ENCODE data around the gene FOXP4.

Gene FOXP4, protein sequence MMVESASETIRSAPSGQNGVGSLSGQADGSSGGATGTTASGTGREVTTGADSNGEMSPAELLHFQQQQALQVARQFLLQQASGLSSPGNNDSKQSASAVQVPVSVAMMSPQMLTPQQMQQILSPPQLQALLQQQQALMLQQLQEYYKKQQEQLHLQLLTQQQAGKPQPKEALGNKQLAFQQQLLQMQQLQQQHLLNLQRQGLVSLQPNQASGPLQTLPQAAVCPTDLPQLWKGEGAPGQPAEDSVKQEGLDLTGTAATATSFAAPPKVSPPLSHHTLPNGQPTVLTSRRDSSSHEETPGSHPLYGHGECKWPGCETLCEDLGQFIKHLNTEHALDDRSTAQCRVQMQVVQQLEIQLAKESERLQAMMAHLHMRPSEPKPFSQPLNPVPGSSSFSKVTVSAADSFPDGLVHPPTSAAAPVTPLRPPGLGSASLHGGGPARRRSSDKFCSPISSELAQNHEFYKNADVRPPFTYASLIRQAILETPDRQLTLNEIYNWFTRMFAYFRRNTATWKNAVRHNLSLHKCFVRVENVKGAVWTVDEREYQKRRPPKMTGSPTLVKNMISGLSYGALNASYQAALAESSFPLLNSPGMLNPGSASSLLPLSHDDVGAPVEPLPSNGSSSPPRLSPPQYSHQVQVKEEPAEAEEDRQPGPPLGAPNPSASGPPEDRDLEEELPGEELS

DNA sequence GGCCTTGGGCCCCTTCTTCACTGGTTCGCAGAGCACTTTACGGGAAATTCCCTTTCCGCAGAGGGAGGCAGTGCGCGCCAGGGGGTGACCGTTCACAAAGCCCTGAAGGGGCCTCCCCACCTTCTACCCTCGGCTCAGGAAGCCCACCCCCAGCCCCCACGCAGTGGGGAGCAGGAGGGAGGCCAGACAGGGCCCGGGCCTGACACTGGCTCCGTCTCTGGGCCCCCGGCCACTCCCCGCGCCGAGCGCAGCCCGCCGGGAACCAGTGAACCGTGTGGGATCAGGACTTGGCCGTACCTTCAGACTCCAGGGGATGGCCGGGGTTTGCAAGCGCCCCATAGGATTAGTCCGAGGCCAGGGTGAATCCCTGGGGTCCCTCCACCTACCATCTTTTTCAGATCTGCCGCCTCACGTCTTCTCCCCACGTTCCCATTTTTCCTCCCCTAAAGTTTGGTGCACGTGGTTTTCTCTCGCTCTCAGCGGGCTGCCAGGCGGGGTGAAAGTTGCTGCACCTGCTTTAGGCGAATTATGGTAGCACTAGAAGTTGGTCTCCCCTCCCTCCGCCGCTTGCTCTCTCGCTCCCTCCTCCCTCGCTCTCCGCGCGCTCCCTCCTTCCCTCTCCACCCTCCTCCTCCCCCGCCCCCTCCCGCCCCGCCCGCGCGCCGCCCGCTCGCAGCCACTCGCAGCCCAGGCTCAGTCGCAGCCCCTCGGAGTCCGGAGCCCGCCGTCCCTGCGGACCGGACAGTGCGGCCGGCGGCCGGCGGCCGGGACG is at the start of gene FOXP4:
Gene FOXP4 (plus strand): TSS at position 679 of the 772 bp plus-strand sequence. CDS start 19,380 bp downstream, outside the sequence.
- peak; percentile 87 for DNase-seq

DNA sequence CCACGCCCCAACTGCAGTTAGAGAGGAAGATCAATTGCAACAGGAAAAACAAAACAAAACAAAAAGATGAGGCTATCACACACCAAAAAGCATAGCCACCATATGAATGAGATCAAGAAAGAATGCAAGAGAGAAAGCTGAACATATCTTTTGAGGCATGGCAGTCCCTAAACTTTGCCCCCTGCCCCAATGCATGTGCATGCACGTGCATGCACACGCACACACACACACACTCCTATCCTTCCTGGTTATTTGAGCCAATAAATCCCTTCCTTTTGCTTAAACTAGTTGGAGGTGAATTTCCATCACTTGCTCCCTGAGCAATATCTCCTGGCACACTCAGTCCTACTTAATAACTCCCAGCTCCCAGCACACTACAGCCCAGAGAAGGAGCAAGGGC is 48.6 kb upstream of the FOXP4 start:
- no peak for DNase-seq

DNA sequence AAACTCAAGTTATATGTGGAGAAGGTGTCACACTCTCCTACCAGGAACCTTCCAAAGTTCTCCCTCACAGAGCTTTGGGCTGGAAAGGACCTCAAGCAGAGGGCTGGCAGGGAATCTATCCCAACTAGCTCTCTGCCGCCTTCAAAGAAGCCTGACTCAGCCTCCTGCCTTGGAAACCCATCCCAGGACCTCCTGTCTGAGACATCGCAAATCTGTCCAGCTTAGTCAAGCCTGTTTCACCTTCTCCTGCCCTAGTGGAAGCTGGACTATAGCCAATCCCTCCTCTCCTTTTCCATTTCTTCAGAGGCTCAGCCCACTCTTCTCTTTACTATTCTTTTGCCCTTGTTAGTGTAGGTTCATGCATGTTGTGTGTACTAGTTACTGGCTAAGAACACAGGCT is 48.2 kb upstream of the FOXP4 start:
- no peak for DNase-seq

DNA sequence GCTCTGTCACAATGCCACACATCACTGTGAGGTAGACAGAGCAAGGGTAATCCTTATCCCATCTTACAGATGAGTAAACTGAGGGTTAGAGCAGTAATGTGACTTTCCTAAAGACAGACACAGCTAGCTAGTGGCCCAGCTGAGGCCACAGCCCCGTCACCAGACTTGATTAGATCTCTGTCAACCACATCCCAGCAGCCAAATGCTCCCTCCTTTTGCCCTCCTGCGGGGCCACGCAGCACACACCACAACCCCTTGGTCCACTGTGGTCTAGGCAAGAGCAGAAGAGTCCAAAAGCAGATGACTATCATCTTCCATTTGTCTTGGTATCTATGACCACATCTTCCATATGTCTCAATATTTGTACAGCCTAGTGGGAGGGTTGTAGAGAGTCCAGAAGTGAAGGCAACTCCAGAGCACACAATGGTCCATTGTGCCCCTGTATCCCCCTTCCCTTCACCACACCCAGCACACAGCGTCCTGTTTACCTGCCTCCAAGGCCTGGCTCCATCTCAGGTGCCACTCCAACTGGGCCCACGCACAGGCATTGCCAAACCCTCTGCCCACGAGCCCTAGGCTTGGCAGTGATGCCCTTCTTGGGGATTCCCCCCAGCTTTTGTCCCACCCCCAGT is 47.1 kb upstream of the FOXP4 start:
- DNase-seq = no peak

DNA sequence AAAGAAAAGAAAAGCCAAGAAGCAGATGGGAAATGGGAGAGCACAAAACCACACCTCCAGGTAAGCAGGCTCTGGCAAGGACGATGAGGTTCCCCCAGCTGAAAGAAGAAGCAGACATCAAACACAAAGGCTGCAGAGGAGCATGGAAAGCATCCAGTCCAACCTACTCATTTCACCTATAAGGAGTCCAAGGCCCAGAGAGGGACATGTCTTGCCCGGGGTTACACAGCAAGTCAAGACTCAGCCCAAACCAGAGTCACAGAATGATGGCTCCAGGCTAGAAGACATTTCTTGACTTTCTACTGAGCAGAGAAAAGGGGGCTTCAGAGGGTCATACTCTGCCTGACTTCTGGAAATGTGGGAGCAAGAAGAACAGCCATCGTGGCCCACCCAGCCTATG is 45.6 kb upstream of the FOXP4 start:
- no peak for DNase-seq

DNA sequence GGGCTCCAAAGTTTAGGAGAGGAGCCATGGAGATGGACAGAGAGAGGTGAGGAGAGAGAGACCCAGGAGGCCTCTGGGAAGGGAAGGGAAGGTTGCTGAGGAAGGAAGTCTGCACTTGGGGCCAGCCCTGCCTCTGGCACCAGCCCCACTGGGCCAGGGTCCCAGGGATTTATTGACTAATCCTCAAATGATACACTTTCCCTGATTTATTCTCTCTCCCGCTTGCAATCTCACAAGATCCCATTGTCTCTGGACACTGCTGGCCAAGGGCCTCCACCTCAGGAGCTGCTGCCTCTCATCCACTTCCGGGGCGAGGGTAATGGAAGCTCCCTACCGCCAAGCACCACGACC is 43.6 kb upstream of the FOXP4 start:
- DNase-seq = no peak

DNA sequence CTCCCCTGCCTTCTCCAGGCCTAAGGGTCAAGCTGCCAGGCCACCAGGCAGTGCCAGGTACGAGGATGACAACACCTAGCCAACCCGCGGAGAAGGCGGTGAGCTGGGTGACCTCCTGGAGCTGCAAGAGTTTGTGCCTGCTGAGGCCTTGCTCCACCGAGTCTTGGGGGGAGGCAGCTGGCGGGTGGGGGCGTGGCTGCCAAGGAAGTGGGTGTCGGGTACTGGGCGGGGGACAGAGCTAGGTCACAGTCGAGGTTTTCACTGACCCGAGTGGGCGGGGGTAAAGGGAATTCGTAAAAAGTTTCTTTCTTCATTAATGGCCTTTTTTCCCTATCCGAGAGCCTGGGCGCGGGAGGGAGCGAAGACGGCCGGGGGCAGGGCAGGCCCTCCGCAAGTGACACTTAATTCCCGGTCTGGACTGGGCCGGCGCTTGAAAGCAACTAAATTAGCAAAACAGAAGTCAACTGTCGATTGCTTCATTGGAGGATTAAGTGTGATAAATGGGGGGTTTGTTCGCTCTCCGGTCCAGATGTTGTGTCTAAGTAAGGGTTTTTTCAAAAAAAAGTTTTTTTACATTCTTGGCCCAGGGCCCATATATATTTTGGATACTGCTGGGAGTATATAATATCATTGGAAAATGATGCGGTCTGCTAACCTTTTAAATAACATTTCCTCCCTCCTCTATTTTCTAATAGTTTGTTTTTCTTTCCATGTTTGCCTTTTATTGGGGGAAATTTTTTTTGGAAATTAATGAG is 43.1 kb upstream of the FOXP4 start:
- no peak for DNase-seq

DNA sequence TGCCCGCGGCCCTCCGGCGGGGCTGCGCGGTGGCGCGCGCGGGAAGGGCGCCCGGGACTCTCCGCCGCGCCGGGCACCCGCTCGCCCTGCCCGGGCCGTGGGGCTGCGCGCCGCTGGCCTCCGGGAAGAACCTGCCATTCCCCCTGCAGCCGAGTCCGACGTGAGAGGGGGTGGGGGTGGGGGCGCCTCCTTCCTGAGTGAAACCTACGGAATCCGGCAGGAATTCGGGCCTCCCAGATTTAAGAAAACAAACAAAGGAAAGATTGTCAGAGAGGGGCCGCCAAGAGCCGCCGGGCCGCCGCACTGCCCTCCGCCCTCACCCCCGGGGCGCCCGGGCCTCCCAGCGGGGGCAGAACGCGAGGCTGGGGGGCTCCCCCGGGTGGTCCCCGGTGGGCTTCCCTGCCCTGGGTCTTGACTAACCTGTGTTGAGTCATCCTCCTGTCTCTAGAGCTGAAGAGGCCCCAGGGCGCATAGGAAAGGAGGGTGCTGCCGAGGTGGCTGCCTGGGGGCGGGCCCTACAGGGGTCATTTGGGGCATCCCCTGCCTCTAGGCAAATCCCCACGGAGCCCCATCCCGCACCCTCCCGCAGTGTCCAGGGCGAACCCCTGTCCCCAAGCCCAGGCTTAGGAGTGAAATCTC is 42.2 kb upstream of the FOXP4 start:
- DNase-seq = no peak

DNA sequence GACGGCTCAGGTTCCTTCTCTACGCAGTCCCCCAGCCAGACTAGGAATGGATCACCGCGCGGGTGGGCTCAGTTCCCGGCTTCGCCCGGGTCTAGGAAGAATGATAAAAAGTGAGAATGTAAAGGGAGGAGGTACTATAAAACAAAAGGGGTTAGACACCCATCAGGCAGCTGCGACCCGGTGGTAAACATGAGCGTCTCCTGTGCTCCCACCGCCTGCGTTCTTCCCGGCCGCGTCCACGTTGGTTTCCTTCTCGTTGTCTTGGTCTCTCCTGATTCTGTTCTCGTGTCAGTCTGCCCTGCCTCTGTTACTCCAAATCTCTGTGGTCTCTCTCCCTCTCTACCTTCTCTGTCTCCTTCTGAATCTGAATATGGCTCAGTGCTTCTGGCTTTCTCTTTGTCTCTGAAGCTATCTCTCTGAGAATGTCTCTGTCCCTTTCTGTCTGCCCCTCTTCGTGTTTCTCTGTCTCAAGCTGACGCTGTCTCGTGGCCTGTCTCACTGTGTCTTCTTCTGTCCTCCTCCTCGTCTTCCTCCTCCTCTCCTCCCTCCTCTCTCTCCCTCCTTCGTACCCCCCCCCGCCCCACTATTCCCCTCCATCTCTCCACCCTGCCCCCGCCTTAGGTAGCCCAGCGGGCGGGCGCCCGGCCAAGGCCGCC is 41.6 kb upstream of the FOXP4 start:
- no peak for DNase-seq

DNA sequence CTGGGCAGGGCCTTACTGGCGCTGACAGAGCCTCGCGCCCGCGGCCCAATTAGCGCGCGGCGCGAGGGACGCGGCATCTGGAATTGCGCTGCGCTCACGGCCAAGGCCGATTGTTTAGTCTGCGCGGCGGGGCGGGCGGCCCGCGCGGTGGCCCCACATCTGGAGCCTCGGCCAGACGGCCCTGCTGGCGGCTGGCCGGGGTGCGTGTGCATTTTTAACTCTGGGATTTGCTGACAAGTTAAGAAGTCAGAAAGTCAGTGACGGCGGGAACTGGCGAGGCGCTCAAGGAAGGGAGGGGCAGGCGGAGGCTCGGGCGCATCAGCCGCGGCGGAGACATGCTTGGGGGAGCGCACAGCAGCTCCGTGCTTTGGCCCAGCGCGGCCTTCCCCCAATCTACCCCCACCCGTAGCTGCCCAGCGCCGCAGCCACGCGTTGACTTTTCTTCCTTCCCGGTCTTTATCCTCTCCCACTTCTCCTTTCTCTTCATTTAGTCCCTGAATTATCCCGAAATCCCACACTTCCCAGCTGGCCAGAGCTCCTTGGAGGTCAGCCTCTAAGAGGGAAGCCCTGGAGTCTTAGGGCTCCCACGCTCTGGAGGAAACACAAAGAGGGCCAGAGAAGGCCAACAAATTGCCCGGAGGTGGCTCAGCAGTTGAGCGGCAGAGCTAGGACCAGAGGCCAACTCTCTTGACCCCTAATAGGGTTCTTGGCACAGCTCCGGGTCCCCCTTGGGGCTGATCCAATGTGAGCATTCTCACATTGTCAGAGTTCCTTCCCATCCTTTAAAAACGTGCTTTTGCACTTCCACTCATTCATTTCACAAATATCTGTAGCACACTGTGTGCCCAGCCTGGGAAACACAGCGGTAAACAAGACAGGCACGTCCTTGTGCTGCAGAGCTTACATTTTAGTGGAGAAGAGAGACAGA is 40.8 kb upstream of the FOXP4 start:
- DNase-seq = no peak

DNA sequence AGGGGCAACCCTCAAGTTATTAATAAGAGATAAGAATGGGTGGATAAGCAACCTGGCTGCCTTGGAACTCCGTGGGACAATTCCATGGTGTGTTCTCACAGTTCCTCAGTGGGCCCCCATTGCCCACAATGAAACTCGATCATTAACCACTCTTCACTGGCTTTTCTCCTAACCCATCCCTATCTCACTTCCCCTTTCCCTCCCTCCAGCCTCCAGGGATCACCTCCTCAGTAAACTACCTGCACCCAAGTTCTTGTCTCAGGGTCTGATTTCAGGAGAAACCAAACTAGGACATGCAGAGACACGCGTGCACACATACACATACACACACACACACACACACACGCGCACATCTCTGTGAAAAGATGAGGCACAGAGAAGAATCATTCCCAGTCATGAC is 37.7 kb upstream of the FOXP4 start:
- DNase-seq = no peak

DNA sequence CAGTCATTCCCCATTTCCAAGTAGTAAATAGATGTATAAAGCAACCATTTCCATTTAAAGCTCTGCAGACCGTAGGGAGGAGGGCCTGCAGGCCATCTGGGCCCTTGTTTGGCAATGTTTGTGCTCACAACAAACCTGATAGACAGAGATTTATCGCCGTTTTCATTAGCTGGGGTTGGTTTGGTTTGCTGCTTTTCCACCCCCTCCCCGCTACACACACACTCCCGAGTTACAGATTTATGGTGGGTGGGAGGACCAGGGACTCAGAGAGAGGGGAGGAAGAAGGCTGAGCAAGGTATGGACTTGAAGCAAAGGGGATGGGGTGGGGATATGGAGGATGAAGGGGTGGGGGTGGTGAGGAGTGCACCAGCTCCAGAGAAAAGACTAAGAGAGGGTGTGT is 36.6 kb upstream of the FOXP4 start:
- no peak for DNase-seq

DNA sequence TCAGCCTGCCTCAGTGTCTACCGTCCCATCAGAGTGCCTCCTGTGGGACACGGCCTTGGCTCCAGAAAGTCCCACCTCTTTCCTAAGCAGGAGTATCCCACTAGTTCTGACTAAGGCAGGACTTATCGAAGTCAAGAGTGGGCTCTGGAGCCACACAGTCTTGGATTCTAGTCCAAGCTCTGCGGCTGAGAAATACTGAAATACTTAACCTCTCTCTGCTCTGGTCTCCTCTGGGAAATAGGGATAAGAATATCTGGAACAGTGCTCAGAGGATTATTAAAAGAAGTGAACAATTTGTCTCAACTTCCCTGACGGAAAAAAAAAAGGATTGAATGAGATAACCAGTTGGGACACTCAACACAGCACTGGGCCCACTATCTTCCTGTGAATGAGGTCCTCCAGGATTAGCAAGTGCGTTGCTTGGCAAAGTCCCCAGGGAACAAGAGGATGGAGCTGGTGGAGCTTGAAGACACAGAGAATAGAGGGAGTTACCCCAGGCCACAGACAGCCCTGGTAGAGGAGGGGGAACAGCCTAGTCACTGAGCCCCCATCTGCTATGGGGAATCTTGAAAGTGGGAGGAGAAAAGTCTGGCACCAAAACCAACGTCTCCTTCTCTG is 34.6 kb upstream of the FOXP4 start:
- no peak for DNase-seq

DNA sequence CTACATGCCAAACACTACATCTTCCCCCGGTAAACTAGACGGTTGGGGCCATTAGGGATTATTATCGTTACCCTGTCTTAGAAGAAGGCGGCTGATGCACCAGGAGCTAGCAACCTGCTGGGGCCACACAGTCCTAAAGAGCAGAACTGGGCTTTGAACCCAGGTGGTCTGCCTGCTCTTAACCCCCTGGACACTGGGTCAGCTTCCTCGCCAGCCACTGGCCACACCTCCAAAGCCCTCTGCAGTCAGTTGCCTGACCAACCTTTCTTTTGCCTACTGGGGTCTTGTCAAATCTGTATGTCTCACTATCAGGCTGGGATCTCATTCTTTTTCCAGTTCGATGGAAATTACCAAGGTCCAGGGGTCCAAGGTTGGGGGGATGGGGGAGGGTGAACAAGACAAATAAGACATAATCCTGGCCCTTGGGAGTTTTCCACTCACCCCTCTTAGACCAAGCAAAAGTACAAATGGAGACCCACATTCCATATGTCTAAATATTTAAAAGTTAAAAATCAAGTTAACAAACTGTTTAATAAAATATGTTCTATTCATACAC is 34.0 kb upstream of the FOXP4 start:
- DNase-seq = no peak

DNA sequence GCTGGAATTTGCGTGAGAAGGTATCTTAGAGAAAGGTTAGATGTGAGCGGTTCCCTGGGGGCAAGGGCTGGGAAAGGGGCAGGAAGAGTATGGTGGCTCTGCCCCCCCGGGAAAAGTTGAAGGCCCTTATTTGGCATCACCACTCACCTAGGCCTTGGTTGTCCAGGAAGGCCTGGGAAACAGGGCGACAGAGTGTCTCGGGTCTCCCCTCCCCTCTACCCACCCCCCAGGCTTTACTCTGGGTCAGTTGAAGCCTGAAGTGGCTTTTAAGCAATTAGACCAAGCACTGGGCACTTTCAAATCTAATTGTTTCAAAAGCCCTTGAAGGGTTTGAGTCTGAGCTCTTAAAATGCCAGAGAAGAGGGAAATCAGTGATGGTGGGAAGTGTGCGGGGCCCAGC is 30.2 kb upstream of the FOXP4 start:
- peak; percentile 48 for DNase-seq

DNA sequence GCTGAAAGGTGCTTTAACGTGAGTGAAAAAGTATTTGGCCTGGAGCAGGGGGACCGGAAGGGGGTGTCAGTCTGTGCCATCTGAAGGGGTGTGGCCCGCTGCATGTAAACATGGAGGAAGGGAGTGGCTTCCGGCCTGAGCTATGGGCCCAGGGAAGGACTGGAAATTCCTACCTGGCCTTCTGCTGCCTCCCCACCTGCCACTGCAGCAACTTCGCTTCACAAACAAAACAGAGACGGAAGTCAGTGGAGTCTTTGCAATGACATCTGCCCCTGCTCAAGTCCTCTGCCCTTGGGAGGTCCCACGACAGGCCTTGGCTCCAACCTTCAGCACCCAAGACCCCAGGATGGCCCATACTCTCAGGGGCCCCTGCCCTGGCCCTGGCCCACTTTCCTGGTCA is 28.1 kb upstream of the FOXP4 start:
- DNase-seq = no peak

DNA sequence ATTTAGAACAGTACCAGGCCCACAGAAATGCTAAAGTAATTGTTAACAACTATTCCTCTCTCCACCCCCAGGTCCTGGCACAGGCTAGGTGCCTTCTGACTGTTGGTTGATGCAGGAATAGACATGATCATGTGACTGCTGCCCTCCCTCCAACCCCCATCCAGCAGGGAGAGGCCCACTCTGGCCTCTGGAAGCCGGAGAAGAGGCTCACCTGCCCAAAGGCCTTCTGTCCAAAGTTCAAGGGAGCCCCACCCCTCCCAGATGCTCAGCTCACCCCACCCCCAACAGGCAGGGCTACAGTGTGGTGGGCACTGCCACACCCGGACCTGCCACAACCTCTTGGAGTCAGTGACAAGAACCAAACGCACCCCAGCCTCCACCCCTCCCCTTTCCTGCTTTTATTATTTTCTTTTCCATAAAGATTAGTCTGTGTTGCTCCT is 26.9 kb upstream of the FOXP4 start:
- no peak for DNase-seq

DNA sequence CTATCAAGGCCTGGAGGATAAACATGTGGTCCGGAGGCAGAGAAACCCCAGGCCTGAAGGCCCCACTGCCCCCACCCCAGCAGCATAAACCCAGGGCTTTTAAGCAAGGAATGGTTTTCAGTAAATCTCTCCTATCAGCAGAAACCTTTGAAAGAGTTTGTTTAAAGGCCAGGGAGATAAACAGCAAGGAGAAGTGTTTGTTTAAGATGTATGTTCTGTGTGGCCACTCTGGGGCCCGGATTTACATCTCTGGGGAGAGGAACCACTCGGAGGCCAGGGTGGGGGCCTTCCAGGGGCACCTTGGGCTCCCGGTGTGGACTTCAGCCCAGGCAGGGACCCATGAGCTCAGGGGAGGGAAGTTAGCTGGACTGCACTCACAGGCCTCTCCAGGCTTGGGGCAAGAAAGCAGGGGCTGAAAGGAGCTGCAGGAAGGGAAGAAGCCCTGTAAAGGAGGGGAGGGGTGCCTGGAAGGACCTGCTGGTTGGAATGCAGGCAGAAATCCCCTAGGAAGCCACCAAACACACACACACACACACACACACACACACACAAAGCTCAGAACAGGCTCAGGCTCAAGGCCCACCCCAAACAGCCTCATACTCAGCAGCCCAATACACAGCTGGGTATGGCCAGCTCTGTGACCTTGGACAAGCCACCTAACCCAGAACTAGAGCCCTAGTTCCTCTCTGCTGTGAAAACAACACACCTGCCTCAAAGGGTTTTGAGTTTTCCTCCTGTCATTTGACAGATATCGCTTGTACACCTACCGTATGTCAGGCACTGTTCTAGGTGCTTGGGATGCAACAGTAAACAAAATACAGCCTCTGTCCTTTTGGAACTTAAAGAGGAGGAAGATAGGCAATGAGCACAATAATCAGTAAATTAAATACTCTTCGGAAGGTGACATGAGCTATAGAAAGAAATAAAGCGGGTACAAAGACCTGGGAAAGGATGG is 26.2 kb upstream of the FOXP4 start:
- no peak for DNase-seq
